RKO (cell line): ENCODE results near the gene ARHGEF16.

Experiments
- DNase-seq: peaks from one replicate; pipeline ENCODE4 v3.0.0-alpha.2; 2016; ENCODE audit warnings: low spot score

The ARHGEF16 gene

DNA sequence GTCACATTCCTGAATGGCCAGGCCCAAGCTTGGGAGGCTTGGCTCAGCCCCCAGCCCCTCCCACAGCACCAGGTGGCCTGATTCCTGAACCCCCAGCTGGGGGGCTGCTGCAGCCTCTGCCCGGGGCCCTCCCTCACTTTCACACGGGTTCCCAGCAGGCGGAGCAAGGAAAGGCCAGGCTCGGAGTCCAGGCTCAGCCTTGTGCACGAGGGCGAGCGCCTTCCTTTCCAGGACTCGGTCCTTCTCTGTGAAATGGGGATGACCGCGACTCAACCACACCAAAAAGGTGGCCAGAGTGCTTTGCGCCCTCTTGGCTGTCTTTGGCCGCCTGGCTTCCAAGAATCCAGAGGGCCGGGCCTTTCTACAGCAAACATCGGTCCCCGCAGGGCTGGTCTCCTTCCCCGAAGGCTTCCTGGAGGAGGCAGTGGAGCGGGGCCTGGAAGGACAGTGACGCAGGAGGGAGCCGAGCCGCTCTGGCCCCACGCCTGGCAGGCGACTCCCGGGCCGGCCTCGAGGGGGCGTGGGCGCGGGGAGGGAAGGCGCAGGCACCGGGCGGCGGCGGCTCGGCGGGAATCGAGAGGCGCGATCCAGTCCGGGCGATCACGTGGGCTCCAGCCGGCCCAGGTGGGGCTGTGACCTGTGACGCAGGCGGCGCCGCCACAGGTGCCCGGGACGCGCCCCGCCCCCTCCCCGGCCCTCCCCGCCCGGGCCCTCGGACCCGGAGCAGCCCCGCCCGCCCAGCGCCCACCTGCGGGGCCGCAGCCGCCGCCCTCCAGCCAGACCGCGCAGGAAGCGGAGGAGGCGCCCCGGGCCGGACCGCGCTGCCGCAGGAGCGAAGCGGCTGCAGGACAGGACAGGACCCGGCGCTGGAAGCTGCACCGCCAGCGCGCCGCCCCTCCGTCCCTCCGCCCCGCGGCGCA is at the start of gene ARHGEF16:
Gene ARHGEF16 (plus strand): TSS at position 775 of the 920 bp plus-strand sequence. CDS start 8,420 bp downstream, outside the sequence.
- peak; percentile 78 for DNase-seq

DNA sequence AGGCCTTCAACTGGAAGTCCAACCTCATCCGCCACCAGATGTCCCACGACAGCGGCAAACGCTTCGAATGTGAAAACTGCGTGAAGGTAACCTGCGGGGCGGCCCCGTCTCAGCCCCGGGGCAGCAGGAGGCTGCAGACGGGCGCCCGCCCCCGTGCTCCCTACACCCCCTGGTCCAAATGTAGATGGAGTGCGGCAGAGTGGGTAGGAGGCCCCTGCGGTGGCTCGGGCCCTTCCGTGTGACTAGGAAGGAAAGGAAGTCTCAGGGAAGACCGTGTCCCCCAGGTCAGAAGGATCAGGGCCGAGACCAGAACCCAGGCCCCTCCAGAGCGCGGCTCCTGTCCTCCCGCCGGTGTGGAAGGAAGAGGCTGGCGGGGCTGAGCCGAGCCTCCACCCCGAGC is 49.7 kb upstream of the ARHGEF16 start:
- DNase-seq: no peak

DNA sequence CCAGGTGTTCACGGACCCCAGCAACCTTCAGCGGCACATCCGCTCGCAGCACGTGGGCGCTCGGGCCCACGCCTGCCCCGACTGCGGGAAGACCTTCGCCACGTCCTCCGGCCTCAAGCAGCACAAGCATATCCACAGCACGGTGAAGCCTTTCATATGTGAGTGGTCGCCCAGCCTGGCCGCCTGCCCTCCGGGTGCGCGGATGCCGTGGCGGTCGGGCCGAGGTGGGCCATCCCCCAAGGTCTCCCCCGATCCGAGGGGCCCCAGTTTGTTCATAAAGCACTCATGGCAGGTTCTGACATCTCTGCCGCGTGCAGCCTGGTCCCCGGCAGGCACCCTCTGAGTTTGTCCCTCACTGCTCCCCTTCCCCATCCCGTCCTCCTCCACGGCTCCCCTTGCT is 49.0 kb upstream of the ARHGEF16 start:
- no peak for DNase-seq

DNA sequence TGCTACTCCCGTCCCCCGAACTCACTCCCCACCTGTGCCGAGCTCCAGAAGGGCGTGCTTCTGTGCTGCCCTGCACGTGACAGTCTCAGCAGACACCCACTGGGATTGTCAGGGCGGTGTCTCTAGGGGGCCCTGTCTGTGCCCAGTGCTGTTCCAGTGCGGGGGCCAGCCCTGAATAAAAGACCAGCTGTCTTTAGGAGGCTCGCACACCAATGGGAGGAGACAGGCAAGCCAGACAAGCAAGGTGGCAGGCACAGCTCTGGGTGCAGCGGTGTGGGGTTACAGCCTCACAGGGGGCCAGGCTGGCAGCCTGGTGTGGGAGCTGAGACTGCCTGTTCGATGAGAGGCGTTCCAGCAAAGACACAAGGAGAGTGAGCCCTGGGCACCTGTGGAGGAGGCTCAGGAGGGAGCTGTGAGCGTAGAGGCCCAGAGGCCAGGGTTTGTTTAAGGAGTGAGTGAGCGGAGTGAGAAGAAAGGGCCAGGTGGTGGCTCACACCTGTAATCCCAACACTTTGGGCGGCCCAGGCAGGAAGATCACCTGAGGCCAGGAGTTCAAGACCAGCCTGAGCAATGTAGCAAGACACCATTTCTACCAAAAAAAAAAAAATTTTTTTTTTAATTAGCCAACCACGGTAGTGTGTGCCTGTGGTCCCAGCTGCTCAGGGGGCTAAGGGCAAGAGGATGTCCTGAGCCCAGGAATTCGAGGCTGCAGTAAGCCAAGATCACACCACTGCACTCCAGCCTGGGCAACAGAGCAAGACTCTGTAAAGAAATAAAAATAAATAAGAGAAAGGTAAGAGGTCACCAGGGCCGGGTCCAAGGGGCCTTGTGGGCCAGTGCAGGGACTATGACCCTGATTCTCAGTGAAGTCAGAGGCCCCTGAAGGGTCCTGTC is 48.2 kb upstream of the ARHGEF16 start:
- DNase-seq: no peak

DNA sequence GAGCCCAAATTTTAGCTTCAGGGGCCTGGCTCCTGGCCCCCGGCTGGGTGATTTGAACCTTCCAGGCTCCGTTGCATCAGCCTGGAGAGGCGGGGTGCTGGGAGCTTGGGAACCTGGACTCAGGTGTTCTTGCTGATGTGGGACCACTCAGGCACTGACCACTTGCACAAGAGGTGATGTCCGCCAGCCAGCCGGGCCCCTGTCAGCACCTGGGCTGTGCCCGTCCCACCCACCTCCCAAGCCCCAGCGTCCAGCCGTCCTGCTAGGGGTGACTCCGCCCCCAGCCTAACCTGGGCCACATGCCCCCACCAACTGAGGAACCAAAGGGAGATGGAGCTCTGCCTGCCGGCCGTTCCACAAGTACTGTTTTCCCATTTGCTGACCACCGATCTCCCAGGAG is 47.4 kb upstream of the ARHGEF16 start:
- no peak for DNase-seq

DNA sequence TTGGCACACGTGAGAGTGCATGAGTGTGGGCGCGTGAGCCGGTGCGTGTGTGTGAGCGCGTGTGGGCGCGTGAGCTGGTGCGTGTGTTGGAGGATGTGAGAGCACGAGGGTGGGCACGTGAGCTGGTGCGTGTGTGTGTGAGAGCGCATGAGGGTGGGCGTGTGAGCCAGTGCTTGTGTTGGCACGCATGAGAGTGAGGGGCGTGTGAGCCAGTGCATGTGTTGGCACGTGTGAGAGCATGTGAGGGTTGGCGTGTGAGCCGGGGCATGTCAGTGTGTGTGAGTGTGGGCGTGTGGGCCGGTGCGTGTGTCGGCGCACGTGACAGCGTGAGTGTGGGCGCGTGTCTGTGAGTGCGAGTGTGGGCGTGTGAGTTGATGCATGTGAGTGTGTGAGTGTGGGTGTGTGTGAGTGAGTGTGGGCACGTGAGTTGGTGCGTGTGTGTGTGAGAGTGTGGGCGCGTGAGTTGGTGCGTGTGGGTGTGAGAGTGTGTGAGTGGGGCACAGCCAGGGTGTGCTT is 45.7 kb upstream of the ARHGEF16 start:
- DNase-seq: no peak

DNA sequence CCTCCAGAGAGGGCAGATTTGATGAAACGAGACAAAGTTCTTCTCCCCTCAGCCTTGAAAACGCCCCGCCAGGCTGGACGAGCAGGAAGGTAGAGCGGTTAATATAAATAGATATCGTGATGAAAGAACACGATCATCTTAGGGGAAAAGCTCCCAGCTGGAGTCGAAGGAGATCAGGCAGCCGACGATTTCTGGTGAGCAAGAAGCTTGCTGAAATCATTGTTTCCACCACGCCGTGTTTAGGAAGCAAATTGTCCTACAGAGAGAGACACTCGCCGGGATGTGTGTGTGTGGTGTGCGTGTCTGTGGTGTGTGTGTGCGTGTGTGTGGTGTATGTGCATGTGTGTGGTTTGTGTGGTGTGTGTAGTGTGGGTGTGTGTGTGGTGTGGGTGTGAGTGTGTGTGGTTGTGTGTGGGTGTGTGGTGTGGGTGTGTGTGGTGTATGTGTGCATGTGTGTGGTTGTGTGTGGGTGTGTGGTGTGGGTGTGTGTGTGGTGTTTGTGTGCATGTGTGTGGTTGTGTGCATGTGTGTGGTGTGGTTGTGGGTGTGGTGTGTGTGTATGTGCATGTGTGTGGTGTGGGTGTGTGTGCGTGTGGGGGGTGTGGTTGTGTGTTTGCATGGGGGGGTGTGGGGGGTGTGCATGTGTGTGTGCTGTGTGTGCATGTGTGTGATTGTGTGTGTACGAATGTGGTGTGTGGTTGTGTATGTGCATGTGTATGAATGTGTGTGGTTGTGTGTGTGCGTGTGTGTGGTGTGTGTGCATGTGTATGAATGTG is 44.9 kb upstream of the ARHGEF16 start:
- no peak for DNase-seq

DNA sequence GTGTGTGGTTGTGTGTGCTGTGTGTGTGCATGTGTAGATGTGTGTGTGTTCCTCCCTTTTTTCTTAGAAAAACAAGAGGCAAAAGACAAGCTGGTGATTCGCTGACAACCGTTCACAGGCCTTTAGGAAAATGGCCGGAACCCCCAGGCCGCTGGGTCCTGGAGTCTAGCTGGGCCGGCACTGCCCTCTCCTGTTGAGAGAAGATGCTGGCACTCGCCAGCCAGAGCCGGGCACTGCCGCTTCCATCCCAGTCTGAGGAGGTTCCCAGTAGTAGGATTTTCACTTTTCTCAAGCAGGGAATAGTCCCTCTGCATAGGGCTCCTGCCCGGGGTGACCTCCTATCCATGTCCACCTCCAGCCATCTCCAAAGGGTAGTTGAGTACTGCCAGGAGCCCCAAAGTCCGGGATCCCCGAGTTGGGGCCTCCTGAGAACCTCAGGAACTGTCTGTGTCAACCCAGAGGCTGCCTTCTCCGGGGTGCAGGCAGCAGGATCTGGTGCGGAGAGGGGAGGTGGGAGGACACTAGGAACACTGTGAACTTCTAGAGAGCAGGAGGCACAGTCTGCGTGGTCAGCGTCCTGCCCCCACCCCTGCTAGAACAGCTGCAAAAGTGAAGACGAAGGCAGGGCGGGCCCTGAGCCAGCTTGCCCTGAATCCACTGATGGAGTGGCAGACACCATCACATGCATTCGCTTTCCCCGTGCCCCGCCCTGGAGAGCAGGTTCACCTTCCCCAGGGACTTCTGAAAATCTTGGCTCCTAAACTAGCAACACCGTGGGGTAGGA is 44.1 kb upstream of the ARHGEF16 start:
- no peak for DNase-seq

DNA sequence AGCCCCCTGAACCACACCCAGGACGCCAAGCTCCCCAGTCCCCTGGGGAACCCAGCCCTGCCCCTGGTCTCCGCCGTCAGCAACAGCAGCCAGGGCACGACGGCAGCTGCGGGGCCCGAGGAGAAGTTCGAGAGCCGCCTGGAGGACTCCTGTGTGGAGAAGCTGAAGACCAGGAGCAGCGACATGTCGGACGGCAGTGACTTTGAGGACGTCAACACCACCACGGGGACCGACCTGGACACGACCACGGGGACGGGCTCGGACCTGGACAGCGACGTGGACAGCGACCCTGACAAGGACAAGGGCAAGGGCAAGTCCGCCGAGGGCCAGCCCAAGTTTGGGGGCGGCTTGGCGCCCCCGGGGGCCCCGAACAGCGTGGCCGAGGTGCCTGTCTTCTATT is 42.7 kb upstream of the ARHGEF16 start:
- DNase-seq: no peak

DNA sequence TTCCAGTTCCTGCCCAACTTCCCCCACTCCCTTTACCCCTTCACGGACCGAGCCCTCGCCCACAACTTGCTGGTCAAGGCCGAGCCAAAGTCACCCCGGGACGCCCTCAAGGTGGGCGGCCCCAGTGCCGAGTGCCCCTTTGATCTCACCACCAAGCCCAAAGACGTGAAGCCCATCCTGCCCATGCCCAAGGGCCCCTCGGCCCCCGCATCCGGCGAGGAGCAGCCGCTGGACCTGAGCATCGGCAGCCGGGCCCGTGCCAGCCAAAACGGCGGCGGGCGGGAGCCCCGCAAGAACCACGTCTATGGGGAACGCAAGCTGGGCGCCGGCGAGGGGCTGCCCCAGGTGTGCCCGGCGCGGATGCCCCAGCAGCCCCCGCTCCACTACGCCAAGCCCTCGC is 42.1 kb upstream of the ARHGEF16 start:
- no peak for DNase-seq

DNA sequence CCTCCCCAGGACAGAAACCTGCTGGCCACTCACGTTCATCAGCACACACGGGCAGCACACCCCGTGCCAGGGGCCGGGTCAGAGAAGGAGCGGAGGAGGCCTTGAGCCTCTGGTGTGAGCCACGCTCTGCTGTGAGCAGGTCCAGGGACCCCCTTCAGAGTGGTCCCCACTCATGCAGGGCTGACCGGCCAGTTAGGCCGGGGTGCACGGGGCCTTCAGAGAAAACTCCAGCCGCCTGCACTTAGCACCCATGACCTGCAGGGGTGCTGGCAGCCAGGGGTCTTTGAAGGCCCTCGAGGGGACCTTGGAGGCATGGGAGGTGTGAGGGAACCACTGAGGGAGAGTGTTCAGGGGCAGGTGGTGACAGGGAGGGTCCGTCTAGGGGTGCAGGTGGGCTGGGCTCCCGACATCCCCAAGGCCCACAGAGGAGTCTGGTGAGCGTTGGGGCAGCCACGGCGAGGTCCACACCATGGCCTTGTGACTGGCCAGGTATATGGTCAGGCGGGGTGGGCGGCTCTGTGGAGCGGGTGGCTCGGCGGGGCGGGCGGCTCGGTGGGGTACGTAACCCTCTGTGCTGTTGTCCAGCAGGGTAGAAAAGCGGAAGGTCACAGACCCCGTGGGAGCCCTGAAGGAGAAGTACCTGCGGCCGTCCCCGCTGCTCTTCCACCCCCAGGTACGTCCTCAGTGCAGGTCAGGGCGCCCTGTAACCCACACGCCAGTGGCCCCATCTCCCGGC is 40.3 kb upstream of the ARHGEF16 start:
- no peak for DNase-seq

DNA sequence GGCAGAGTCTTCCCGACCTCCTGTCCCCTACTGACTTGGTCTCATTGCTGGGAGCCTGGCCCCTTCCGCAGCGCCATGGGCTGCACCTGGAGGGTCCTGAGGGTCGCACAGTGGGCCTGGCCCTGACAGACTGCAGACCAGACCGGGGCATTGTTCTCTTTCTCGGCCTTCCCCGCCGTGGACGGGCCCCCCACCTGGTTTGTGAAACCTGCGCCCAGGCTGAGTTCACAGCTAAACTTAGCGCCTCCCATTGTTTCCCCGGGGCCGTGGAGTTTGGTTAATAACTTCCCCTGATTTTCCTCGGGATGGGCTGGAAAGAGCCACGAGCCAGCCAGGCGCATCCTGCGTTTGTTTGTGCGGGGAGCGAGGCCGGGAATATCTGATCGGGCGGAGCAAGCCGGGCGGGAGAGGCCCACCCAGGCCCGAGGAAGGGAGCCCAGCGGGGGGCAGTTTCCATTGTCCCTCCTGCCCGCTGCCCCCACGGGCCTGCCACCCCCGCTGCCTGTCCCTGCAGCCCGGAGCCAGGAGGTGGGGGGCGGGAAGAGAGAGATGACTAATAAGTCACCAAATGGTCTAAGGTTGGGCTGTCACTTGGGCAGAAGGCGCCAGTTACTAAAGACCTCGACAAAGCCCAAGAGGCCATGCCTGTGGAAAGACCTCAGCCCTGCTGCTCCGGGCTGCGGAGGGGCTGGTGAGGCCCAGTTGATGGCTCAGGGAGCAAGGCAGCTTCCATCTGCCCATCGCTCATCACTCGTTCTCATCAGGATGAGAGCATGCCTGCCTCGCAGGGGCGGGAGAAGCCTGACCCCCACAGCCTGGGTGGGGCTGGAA is 39.0 kb upstream of the ARHGEF16 start:
- no peak for DNase-seq

DNA sequence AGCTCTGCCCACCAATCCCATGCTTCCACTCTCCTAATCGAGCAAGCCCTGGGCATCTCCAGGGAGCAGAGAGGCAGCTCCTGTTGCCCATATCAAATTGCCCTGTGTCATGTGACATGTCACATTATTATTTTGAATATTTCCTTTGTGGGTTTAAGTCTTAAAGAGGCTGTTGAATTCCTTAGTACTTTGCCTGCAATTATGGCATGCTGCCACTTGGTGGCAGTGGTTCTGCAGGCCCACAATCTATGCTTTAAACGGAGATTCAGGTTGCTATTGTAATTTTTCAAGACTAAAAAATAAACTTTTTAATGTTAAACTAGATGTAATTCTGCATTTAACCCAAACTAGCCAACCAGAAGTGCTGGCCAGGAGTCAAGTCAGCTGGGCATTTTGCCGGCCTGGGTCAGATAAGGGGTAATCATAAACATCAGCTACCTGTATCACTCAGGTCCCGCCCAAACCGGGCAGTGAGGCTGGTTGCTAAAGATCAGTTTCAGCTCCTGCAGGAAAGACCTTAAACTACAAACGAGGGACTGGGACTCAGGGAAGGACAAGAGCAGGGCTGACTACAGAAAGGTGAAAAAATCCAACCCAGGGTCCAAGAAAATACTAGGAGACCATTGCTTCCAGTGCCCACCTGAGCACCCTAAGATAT is 37.3 kb upstream of the ARHGEF16 start:
- no peak for DNase-seq

DNA sequence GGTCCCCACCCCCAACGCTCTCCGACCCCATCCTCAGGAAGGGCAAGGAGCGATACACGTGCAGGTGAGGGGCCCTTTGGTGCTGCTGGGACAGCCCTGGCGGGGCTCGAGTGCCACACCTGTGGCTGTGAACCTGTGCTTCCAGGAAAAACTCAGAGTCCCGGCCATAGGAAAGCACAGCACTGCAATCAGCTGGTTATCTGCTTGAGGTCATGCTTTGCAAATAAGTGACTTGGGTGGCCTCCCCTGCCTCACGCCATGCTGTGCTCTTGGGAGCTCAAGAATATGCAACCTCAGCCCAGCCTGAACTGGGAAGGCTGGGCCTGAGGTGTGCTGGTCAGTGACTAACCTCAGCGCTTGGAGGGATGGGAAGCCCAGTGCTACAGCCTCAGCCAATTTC is 36.5 kb upstream of the ARHGEF16 start:
- DNase-seq: no peak

DNA sequence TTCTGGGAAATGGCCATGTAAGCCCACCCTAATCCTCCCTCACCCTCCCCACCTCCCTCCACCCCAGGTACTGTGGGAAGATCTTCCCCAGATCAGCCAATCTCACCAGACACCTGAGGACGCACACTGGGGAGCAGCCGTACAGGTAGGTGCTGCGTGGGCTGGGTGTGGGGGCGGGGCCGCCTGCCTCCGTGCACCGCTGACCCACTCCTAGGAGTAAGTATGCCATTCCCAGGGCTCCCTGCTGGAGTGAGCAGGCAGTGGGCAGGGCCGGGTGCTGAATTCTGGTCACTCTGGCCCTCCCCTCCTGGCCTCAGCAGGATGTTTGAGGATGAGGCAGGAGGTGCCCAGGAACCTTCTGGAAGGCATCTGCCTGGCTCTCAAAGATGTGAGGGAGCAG is 35.9 kb upstream of the ARHGEF16 start:
- no peak for DNase-seq

DNA sequence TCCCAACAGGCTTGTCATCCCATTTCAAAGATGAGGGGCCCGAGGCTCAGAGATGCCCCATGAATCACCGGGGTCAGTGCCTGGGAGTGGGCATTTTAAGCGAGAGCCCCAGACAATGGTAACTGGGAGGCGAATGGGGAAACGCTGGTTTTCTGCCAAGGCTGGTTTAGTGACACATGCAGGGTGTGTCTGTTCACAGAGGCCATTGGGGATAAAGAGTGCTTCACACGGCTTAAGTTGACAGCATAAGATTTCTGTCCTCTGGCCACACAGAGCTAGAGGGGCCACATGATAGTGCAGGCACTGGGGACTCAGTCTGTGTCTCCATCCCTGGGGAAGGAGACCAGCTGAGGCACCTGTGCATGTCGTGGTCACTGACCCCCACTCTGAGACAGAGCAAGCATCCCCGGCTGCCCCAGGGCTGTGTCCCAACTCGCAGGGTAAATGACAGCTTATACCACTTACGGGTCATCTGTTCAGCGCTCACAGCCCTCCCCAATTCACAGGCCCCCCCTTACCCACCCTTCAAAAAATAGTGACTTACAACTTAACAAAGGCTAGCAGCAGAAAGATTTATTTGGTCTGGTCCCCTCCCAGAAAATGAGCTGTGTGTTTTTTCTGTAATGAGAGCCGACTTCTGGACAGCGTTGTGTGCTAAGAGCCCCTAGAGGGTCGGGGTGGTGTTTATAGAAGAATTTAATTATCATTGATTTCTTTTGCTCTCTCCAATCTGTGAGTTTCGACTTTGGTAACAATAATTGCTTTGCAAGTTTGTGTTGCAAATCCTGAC is 34.9 kb upstream of the ARHGEF16 start:
- DNase-seq: no peak

DNA sequence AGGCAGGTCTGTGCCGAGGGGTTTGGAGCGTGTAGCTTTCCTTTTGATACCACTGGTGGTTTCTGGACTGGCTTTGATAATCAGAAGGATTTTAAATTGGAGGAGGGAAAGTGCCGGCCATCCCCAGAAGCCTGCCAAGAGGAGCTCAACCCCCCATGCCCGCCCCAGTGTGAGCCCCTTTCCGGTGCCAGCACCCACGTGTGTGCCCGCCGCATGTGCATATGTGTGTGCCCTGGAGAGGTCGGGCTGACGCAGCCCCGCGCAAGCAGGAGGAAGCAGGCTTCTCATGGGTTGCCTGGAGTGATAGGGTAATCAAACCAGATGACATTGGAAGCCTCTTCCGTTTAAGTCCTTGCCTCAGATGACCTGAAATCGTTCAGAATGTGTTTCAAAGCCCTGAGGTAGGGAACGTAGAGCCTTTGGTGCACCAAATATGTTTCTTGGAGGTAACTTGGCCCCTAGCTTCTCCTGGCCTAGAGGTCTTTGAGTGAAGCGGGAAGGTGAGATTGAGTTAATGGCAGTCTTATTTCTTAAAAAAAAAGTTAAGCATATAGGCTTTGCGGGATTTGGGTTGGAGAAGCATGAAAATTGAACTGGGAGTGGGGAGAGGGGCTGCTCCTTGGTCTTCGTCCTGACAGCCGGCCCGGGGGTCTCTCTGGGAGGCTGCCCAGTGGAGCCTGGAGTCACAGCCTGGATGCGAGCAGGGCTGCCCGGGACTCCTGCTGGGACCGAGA is 34.1 kb upstream of the ARHGEF16 start:
- no peak for DNase-seq
